Measurements from ENCODE around the gene FOXP4.

GRCh38 chr6:41498968-41499599, 47.1 kb upstream of the FOXP4 start:
- TF ChIP-seq EP300 (IDR thresholded peaks at IDR 0.05), result no peak
- no peak for TF ChIP-seq CTCF (IDR thresholded peaks at IDR 0.05)
- TF ChIP-seq POLR2A (IDR thresholded peaks at IDR 0.05), result no peak
